ENCODE measurements around the gene PLEKHS1. TPM values are rescaled to one million over a fixed set of nuclear protein-coding genes. Genes with fewer than 3 reads are reported as not detected.
"Not testable (repeated sequence)": the region's sequence is repeated elsewhere in the genome, so short reads cannot be mapped to it uniquely, and the experiment has no call there.

The PLEKHS1 gene
- total RNA-seq, 1 donor from 2014 or later: not detected

DNA sequence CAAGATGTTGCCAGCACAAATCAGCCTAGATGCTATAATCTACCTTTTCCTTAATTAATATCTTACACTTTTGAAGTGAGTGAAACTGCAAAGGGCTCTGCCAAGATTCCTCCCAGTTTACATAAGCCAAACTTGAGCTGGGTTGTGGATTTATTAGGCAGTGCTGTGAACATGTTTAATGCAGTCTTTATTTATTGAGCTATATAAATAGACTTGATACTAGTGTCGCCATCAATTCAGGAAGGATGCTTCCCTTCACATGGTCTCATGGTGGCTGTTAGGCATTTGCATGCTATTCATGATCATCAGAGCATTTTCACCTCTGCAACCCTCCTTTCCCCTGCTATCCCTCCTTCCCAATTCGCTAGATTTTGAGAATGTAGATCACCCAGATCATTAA lies 40.2 kb downstream of the PLEKHS1 start:
- no peak overlapping the region for H3K27ac ChIP-seq (replicated peaks)
- no peaks in the 10 kb centered on the region for H3K36me3 ChIP-seq
- no peak for DNase-seq
- TF ChIP-seq, protein P1, sequence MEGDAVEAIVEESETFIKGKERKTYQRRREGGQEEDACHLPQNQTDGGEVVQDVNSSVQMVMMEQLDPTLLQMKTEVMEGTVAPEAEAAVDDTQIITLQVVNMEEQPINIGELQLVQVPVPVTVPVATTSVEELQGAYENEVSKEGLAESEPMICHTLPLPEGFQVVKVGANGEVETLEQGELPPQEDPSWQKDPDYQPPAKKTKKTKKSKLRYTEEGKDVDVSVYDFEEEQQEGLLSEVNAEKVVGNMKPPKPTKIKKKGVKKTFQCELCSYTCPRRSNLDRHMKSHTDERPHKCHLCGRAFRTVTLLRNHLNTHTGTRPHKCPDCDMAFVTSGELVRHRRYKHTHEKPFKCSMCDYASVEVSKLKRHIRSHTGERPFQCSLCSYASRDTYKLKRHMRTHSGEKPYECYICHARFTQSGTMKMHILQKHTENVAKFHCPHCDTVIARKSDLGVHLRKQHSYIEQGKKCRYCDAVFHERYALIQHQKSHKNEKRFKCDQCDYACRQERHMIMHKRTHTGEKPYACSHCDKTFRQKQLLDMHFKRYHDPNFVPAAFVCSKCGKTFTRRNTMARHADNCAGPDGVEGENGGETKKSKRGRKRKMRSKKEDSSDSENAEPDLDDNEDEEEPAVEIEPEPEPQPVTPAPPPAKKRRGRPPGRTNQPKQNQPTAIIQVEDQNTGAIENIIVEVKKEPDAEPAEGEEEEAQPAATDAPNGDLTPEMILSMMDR (IDR thresholded peaks at IDR 0.05; ENCODE audit: borderline replicate concordance): no peak
- intact Hi-C loops (cut with micrococcal nuclease): no loop called here
- H3K4me3 ChIP-seq: no peak overlapping the region
- H3K9me3 ChIP-seq (replicated peaks): no peaks in the 10 kb centered on the region
- H3K4me1 ChIP-seq: peaks cover 7% of the 10 kb centered on the region
- H3K27me3 ChIP-seq (ENCODE audit: low read depth): peaks cover 21% of the 10 kb centered on the region

GRCh38 chr10:113801569-113801968 lies 50.1 kb downstream of the PLEKHS1 start:
- Histone ChIP-seq H3K9me3 (replicated peaks) (no peaks in the 10 kb centered on the region), H3K27me3 (ENCODE audit: low read depth) (peaks cover under 1% of the 10 kb centered on the region), H3K4me1 (no peaks in the 10 kb centered on the region), H3K4me3 (no peak overlapping the region), H3K36me3 (no peaks in the 10 kb centered on the region), H3K27ac (replicated peaks) (no peak overlapping the region)
- TF ChIP-seq, protein P1 (IDR thresholded peaks at IDR 0.05; ENCODE audit: borderline replicate concordance): no peak
- intact Hi-C loops (cut with micrococcal nuclease): no loop called here
- DNase-seq: no peak

GRCh38 chr10:113802997-113803396 lies 51.5 kb downstream of the PLEKHS1 start:
- Histone ChIP-seq H3K9me3 (replicated peaks) (no peaks in the 10 kb centered on the region), H3K36me3 (no peaks in the 10 kb centered on the region), H3K27me3 (ENCODE audit: low read depth) (peaks cover 6% of the 10 kb centered on the region), H3K4me3 (no peak overlapping the region), H3K4me1 (no peaks in the 10 kb centered on the region), H3K27ac (replicated peaks) (no peak overlapping the region)
- TF ChIP-seq, protein P1 (IDR thresholded peaks at IDR 0.05; ENCODE audit: borderline replicate concordance): no peak
- intact Hi-C loops (cut with micrococcal nuclease): no loop called here
- no peak for DNase-seq

GRCh38 chr10:113806503-113806902 lies 55.0 kb downstream of the PLEKHS1 start:
- Histone ChIP-seq H3K4me1 (no peaks in the 10 kb centered on the region), H3K27ac (replicated peaks) (no peak overlapping the region), H3K36me3 (no peaks in the 10 kb centered on the region), H3K9me3 (replicated peaks) (no peaks in the 10 kb centered on the region), H3K27me3 (ENCODE audit: low read depth) (peaks cover 6% of the 10 kb centered on the region), H3K4me3 (no peak overlapping the region)
- DNase-seq: no peak
- TF ChIP-seq, protein P1 (IDR thresholded peaks at IDR 0.05; ENCODE audit: borderline replicate concordance): no peak
- intact Hi-C loops (cut with micrococcal nuclease): no loop called here

- TF ChIP-seq, protein P1 (IDR thresholded peaks at IDR 0.05; ENCODE audit: borderline replicate concordance): no peak
- Histone ChIP-seq H3K27me3 (ENCODE audit: low read depth) (peaks cover 6% of the 10 kb centered on the region), H3K4me1 (no peaks in the 10 kb centered on the region), H3K4me3 (no peak overlapping the region), H3K27ac (replicated peaks) (no peak overlapping the region), H3K36me3 (no peaks in the 10 kb centered on the region), H3K9me3 (replicated peaks) (no peaks in the 10 kb centered on the region)
- intact Hi-C loops (cut with micrococcal nuclease): no loop called here
- no peak for DNase-seq
Observed at GRCh38 chr10:113808168-113808567, 56.7 kb downstream of the PLEKHS1 start.

DNA sequence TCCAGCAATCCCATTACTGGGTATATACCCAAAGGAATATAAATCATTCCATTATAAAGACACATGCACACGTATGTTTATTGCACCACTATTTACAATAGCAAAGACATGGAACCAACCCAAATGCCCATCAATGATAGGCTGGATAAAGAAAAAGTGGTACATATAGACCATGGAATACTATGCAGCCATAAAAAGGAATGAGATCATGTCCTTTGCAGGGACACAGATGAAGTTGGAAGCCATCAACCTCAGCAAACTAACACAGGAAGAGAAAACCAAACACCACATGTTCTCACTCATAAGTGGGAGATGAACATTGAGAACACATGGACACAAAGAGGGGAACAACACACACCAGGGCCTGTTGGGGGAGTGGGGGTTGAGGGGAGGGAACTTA lies 63.2 kb downstream of the PLEKHS1 start:
- H3K9me3 ChIP-seq (replicated peaks); DNase-seq; intact Hi-C loops (cut with micrococcal nuclease); H3K4me3 ChIP-seq; H3K36me3 ChIP-seq; H3K27ac ChIP-seq (replicated peaks); H3K27me3 ChIP-seq (ENCODE audit: low read depth): not testable (repeated sequence)
- H3K4me1 ChIP-seq: peaks cover 13% of the 10 kb centered on the region
